SK-N-SH (cell line): ENCODE measurements around the gene FAM20C. TPM values are rescaled to one million over a fixed set of nuclear protein-coding genes. Genes with fewer than 3 reads are reported as not detected.

ENCODE experiments used
- CTCF ChIA-PET: fragments of 300-600, 350-600 bp; formaldehyde crosslinking; extraction: SDS; loops from one replicate; lab custom pipeline; 2021; lab: Yijun Ruan, JAX
- POLR2A ChIA-PET: fragments of 350-600 bp; sonication (Branson Sonifier 250); formaldehyde crosslinking; extraction: SDS; loops from one replicate; lab custom pipeline; 2020; ENCODE audit warnings: antibody characterized with exemption, inconsistent platforms; lab: Yijun Ruan, JAX
- DNase-seq: peaks from one replicate; pipeline ENCODE4 v3.0.0; 2012
- H2AFZ ChIP-seq: fragments of 200-600 bp; sonication (generic); 2 replicates; pipeline ENCODE4 v1.8.1; 2016; ENCODE audit warnings: antibody characterized with exemption, mild to moderate bottlenecking, low read depth
- H3F3A ChIP-seq: fragments of 200-600 bp; sonication (generic); replicated peaks from 2 replicates; pipeline ENCODE3; 2016; ENCODE audit warnings: antibody characterized with exemption, mild to moderate bottlenecking; ENCODE audit not compliant: insufficient read depth
- H3K27ac ChIP-seq, 2 experiments: fragments of 200-500 bp in 1 of 2; fragments of 200-600 bp in 1 of 2; sonication (Bioruptor generic) in 1 of 2; sonication (generic), shearing (Covaris generic) in 1 of 2; 2 replicates each; pipeline versions ENCODE4 v1.5.1 to v1.6.1; 2014 to 2016; ENCODE audit warnings: low read depth in 2 of 2, inconsistent platforms in 1 of 2, low read length in 1 of 2, mild to moderate bottlenecking in 1 of 2, mixed read lengths in 1 of 2
- H3K27me3 ChIP-seq: fragments of 200-600 bp; sonication (generic), shearing (Covaris generic); 2 replicates; pipeline ENCODE4 v1.6.1; 2016; ENCODE audit warnings: mixed run types; ENCODE audit not compliant: insufficient read depth
- H3K36me3 ChIP-seq, 2 experiments: fragments of 200-500 bp in 1 of 2; fragments of 200-600 bp in 1 of 2; sonication (Bioruptor generic) in 1 of 2; sonication (generic) in 1 of 2; replicated peaks in 1 of 2; 2 replicates each; pipeline versions ENCODE3 to v1.5.1; 2014 to 2016; ENCODE audit warnings: low read length in 1 of 2, mild to moderate bottlenecking in 1 of 2; ENCODE audit not compliant: insufficient read depth in 2 of 2, control insufficient read depth in 1 of 2
- H3K4me1 ChIP-seq, 2 experiments: fragments of 200-500 bp in 1 of 2; fragments of 200-600 bp in 1 of 2; sonication (Bioruptor generic) in 1 of 2; sonication (generic), shearing (Covaris generic) in 1 of 2; 2 replicates each; pipeline versions ENCODE4 v1.5.1 to v1.6.1; 2014 to 2016; ENCODE audit warnings: low read depth in 1 of 2, low read length in 1 of 2, mixed run types in 1 of 2; ENCODE audit not compliant: insufficient read depth in 2 of 2, control insufficient read depth in 1 of 2
- H3K4me2 ChIP-seq: fragments of 200-600 bp; sonication (generic), shearing (Covaris generic); 2 replicates; pipeline ENCODE4 v1.6.1; 2017; ENCODE audit warnings: mixed run types
- H3K4me3 ChIP-seq, 2 experiments: fragments of 200-500 bp in 1 of 2; fragments of 200-600 bp in 1 of 2; sonication (Bioruptor generic) in 1 of 2; sonication (generic), shearing (Covaris generic) in 1 of 2; 2 replicates each; pipeline versions ENCODE4 v1.5.1 to v1.8.1; 2014 to 2016; ENCODE audit warnings: low read depth in 2 of 2, inconsistent platforms in 1 of 2, low read length in 1 of 2, mild to moderate bottlenecking in 1 of 2, mixed read lengths in 1 of 2, moderate library complexity in 1 of 2
- H3K79me2 ChIP-seq: fragments of 200-600 bp; sonication (generic); 2 replicates; pipeline ENCODE4 v1.8.1; 2017; ENCODE audit warnings: mild to moderate bottlenecking; ENCODE audit not compliant: insufficient read depth
- H3K9ac ChIP-seq: fragments of 200-600 bp; sonication (generic); 2 replicates; pipeline ENCODE4 v1.6.1; 2017; ENCODE audit warnings: mixed run types
- H3K9me2 ChIP-seq: fragments of 200-600 bp; sonication (generic); 2 replicates; pipeline ENCODE4 v1.6.1; 2017; ENCODE audit warnings: mixed run types
- H3K9me3 ChIP-seq: fragments of 200-600 bp; sonication (generic); 2 replicates; pipeline ENCODE4 v1.6.1; 2017; ENCODE audit warnings: mixed run types, mild to moderate bottlenecking, moderate library complexity
- H4K20me1 ChIP-seq: fragments of 200-600 bp; sonication (generic); 2 replicates; pipeline ENCODE4 v1.6.1; 2017; ENCODE audit warnings: mild to moderate bottlenecking, mixed run types; ENCODE audit not compliant: insufficient read depth
- CTCF ChIP-seq: fragments of 200-600 bp; sonication (generic); IDR thresholded peaks from 2 replicates; pipeline ENCODE4 v1.6.1; 2017; ENCODE audit warnings: antibody characterized with exemption, mild to moderate bottlenecking, moderate library complexity
- GATA2 ChIP-seq: sonication (generic); formaldehyde crosslinking; IDR thresholded peaks from 2 replicates; pipeline ENCODE4 v1.5.0; 2020; ENCODE audit warnings: mild to moderate bottlenecking, missing genetic modification reagents
- JUND ChIP-seq: IDR thresholded peaks from 2 replicates; pipeline ENCODE4 v1.4.0; 2012
- NFIC ChIP-seq: IDR thresholded peaks from 2 replicates; pipeline ENCODE4 v1.4.0; 2012; ENCODE audit warnings: borderline replicate concordance
- NRF1 ChIP-seq: IDR thresholded peaks from 2 replicates; pipeline ENCODE4 v1.6.1; 2012; ENCODE audit warnings: low read depth, mild to moderate bottlenecking, low read length
- RAD21 ChIP-seq: IDR thresholded peaks from 2 replicates; pipeline ENCODE4 v1.6.1; 2012; ENCODE audit warnings: mild to moderate bottlenecking, low read length
- RCOR1 ChIP-seq: fragments of 150-350 bp; IDR thresholded peaks from 2 replicates; pipeline ENCODE4 v1.6.1; 2017; ENCODE audit warnings: antibody characterized with exemption, low read length
- SIN3A ChIP-seq: IDR thresholded peaks from 2 replicates; pipeline ENCODE4 v1.6.1; 2012; ENCODE audit warnings: low read depth, mild to moderate bottlenecking, low read length, moderate library complexity, borderline replicate concordance
- SMC3 ChIP-seq: IDR thresholded peaks from 2 replicates; pipeline ENCODE4 v1.6.1; 2012; ENCODE audit warnings: low read depth, low read length, improper control_type of control experiment
- TAF1 ChIP-seq: IDR thresholded peaks from 2 replicates; pipeline ENCODE4 v1.6.1; 2012; ENCODE audit warnings: low read depth, mild to moderate bottlenecking, low read length, moderate library complexity, borderline replicate concordance
- TCF12 ChIP-seq: IDR thresholded peaks from 2 replicates; pipeline ENCODE4 v1.4.0; 2012
- USF1 ChIP-seq: IDR thresholded peaks from 2 replicates; pipeline ENCODE4 v1.4.0; 2012; ENCODE audit warnings: low read depth, borderline replicate concordance
- WGBS: methylation state at CpG from one replicate; pipeline ENCODE4 v1.1.6; 2017; ENCODE audit warnings: low lambda C conversion rate; 5-methylcytosine and 5-hydroxymethylcytosine counted together
- polyA plus RNA-seq, 3 experiments: library from polyadenylated mRNA; depleted of rRNA; stranded (reverse); fragments of >200 nt; gene quantifications; 2 replicates each; pipeline ENCODE4 v1.2.3, GENCODE V29; 2012
- TF ChIP-seq, protein P1 (sequence below): IDR thresholded peaks from 2 replicates; pipeline ENCODE4 v1.4.0; 2012; ENCODE audit warnings: low read depth
- TF ChIP-seq, protein P2 (sequence below): fragments of 150-350 bp; IDR thresholded peaks from 2 replicates; pipeline ENCODE4 v1.6.1; 2017; ENCODE audit warnings: antibody characterized with exemption, low read length, low read depth, borderline replicate concordance
- TF ChIP-seq, protein P3 (sequence below): fragments of 150-350 bp; IDR thresholded peaks from 2 replicates; pipeline ENCODE4 v1.6.1; 2016; ENCODE audit warnings: mild to moderate bottlenecking, low read depth, low read length

The FAM20C gene
- polyA plus RNA-seq, 1 of the 3 experiments (the other 2 are of a cell fraction), result 12.7 TPM

GRCh38 chr7:152702-153391 lies 39.5 kb upstream of the FAM20C start:
- TF ChIP-seq GATA2, result no peak
- TF ChIP-seq, protein P1, sequence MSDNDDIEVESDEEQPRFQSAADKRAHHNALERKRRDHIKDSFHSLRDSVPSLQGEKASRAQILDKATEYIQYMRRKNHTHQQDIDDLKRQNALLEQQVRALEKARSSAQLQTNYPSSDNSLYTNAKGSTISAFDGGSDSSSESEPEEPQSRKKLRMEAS, result no peak
- TF ChIP-seq JUND, result no peak
- TF ChIP-seq SIN3A, result no peak
- TF ChIP-seq TCF12, result no peak
- no peak for TF ChIP-seq CTCF
- TF ChIP-seq USF1, result no peak
- TF ChIP-seq NFIC, result no peak
- TF ChIP-seq, protein P2, sequence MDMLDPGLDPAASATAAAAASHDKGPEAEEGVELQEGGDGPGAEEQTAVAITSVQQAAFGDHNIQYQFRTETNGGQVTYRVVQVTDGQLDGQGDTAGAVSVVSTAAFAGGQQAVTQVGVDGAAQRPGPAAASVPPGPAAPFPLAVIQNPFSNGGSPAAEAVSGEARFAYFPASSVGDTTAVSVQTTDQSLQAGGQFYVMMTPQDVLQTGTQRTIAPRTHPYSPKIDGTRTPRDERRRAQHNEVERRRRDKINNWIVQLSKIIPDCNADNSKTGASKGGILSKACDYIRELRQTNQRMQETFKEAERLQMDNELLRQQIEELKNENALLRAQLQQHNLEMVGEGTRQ, result no peak
- no peak for TF ChIP-seq NRF1
- no peak for TF ChIP-seq RCOR1
- no peak for TF ChIP-seq RAD21
- TF ChIP-seq SMC3, result no peak
- TF ChIP-seq, protein P3, sequence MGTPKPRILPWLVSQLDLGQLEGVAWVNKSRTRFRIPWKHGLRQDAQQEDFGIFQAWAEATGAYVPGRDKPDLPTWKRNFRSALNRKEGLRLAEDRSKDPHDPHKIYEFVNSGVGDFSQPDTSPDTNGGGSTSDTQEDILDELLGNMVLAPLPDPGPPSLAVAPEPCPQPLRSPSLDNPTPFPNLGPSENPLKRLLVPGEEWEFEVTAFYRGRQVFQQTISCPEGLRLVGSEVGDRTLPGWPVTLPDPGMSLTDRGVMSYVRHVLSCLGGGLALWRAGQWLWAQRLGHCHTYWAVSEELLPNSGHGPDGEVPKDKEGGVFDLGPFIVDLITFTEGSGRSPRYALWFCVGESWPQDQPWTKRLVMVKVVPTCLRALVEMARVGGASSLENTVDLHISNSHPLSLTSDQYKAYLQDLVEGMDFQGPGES, result no peak
- TF ChIP-seq TAF1, result no peak
- ChIA-PET CTCF (interaction anchor here (1.0 kb wide), 1 partner anchor 9 kb away, joined by 3 read pairs; no protein-coding TSS in a partner anchor), POLR2A (interaction anchor here (1.4 kb wide), 1 partner anchor 8 kb away, joined by 3 read pairs; no protein-coding TSS in a partner anchor)
- Histone ChIP-seq H3K9me3 (no peaks in the 10 kb centered on the region), H3K27ac (no peak overlapping the region), H3K36me3 (no peaks in the 10 kb centered on the region), H3K9me2 (no peaks in the 10 kb centered on the region), H3K27me3 (no peaks in the 10 kb centered on the region), H3K4me1 (peaks cover 11 to 14% of the 10 kb centered on the region in 2 experiments; a peak in 3 of 4 replicates), H4K20me1 (no peaks in the 10 kb centered on the region), H2AFZ (no peak overlapping the region), H3F3A (peaks cover 3% of the 10 kb centered on the region), H3K79me2 (no peaks in the 10 kb centered on the region), H3K4me3 (no peak overlapping the region), H3K9ac (no peak overlapping the region), H3K4me2 (no peak overlapping the region)
- no peak for DNase-seq
- 85% methylated on average over 19 of the region's 19 CpGs for WGBS
